ENCODE data around the gene PHIP. TPM values are rescaled to one million over a fixed set of nuclear protein-coding genes. Genes with fewer than 3 reads are reported as not detected.

The PHIP gene
- total and polyA plus RNA-seq, 2 donors (not counting 3 experiments of a cell fraction or from before 2014, with no cell fraction given), result 3.5 to 28.4 TPM

GRCh38 chr6:78962448-78962847 is 115.6 kb downstream of the PHIP start:
- BruUV-seq (replicated peaks), result no TSS peak
- TF ChIP-seq MAX (IDR thresholded peaks at IDR 0.05; ENCODE audit: insufficient read depth, insufficient read length) (no peak), MYC (IDR thresholded peaks at IDR 0.05; ENCODE audit: low read depth, low read length) (no peak), GATA2 (IDR thresholded peaks at IDR 0.05; ENCODE audit: insufficient read depth, insufficient read length, low read depth, low read length) (no peak), POLR2A (IDR thresholded peaks at IDR 0.05; ENCODE audit: low read depth, low read length) (no peak), POLR2AphosphoS5 (IDR thresholded peaks at IDR 0.05; ENCODE audit: insufficient read depth, low read depth, low read length) (no peak), EZH2 (IDR thresholded peaks at IDR 0.05; ENCODE audit: borderline replicate concordance, low read depth, low read length, severe bottlenecking) (no peak), JUN (IDR thresholded peaks at IDR 0.05; ENCODE audit: borderline replicate concordance, insufficient read depth, insufficient read length, low read depth) (no peak), CTCF (IDR thresholded peaks at IDR 0.05; ENCODE audit: extremely low read depth in 1 of 2, insufficient read depth in 1 of 2, low read depth in 1 of 2, low read length in 2 of 2) (no peak), FOS (IDR thresholded peaks at IDR 0.05; ENCODE audit: borderline replicate concordance, insufficient read depth, low read length) (no peak)
- Histone ChIP-seq H3K27ac (ENCODE audit: insufficient read depth, low read depth, low read length) (no peak overlapping the region), H2AFZ (ENCODE audit: low read depth, low read length) (no peak overlapping the region), H3K4me2 (ENCODE audit: insufficient read depth, low read length) (no peak overlapping the region), H3K4me1 (ENCODE audit: control insufficient read depth, extremely low read depth, insufficient read depth, low read length) (peaks cover 12% of the 10 kb centered on the region), H3K36me3 (ENCODE audit: control insufficient read depth in 2 of 2, extremely low read depth in 1 of 2, insufficient read depth in 2 of 2, low read length in 2 of 2) (peaks cover 2 to 21% of the 10 kb centered on the region in 2 experiments), H3K79me2 (ENCODE audit: control insufficient read depth, insufficient read depth, low read length) (no peaks in the 10 kb centered on the region), H4K20me1 (replicated peaks; ENCODE audit: control insufficient read depth, extremely low read depth, insufficient read depth, low read length) (no peaks in the 10 kb centered on the region), H3K27me3 (ENCODE audit: control insufficient read depth in 2 of 2, insufficient read depth in 2 of 2, low read length in 2 of 2) (no peaks in the 10 kb centered on the region), H3K9me3 (replicated peaks; ENCODE audit: control insufficient read depth, insufficient read depth, low read length) (no peaks in the 10 kb centered on the region), H3K9me1 (replicated peaks; ENCODE audit: control insufficient read depth, extremely low read depth, insufficient read depth, low read length) (peaks cover 3% of the 10 kb centered on the region), H3K4me3 (replicated peaks in 1 of 3; ENCODE audit: insufficient read depth in 1 of 3, low read depth in 1 of 3, low read length in 3 of 3) (no peak overlapping the region), H3K9ac (replicated peaks; ENCODE audit: extremely low read depth, insufficient read depth, low read length) (no peak overlapping the region)
- no peak for DNase-seq (ENCODE audit: low read depth, low spot score)
- POLR2A ChIA-PET, result no interaction called here
- dilution Hi-C loops (cut with MboI; ENCODE audit: extremely low pct_ligation_motif_present, low sequenced_read_pairs) (no loop called here), intact Hi-C loops (cut with micrococcal nuclease) (no loop called here)
- CTCF ChIA-PET, result no interaction called here
- no peak for FAIRE-seq

Measured in endothelial cell of umbilical vein (primary cell).